ENCODE data around the gene LRRC3C.

Gene LRRC3C

DNA sequence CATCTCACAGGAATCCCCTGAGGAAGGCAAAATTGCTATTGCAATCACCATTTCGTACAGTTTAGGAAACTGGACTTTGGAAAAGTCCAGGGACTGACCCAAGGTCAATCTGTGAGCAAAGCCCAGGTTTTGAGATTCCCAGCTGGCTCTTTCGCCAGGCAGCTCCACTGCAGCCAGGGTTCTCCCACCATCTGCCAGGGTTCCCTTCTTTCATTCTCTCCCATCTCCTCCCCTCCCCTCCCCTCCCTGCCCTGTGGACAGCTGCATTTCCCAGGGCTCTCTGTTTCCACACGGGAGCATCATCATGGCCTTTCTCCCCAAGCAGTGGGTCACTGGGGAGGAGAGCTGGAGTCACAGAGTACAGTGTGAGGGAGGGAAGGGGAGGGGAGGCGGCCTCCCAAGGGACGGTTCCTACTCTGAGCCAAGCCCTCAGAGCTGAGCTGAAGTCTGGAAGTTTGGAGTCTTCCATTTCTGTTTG is 23.4 kb downstream of the LRRC3C start:
- DNase-seq: no peak

DNA sequence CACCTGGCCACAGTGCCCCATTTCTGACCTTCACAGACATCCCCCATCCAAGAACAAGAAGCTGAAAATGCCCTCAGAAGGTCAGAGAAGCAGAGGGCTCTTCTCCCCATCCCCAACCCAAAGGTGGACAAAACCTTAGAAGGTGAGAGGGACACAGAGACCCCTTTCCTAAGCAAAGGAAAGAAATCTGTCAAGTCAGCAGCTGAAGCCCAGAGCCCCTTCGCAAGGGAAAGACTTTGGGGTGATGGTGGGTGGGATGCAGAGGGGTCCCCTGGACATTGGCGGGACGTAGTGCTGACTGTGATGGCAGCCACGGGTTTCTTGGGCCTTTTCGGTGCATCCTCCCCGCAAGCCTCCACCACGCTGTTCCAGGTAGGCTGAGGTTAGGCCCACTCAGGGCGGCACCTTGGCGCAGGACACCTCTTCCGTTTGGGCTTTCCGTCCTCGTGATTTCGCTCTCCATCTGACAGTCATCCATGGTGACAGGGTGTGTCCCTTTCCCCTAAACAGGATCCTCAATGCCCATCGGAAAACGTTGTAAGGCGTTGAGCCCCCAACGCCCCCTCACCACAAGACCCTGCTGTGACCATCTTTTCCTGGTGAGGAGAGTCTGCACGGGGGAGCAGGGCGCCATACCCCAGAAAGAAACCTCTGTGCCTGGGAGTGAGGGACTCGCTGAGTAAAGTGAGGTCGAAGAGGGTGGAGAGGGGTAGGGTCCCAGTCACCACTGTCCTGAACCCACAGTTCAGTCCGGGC is 24.6 kb downstream of the LRRC3C start:
- DNase-seq: no peak

- DNase-seq: peak; percentile 96
Measured at GRCh38 chr17:39952680-39953470, 25.3 kb downstream of the LRRC3C start.

- no peak for DNase-seq
Measured at GRCh38 chr17:39953471-39953888, 25.9 kb downstream of the LRRC3C start.

DNA sequence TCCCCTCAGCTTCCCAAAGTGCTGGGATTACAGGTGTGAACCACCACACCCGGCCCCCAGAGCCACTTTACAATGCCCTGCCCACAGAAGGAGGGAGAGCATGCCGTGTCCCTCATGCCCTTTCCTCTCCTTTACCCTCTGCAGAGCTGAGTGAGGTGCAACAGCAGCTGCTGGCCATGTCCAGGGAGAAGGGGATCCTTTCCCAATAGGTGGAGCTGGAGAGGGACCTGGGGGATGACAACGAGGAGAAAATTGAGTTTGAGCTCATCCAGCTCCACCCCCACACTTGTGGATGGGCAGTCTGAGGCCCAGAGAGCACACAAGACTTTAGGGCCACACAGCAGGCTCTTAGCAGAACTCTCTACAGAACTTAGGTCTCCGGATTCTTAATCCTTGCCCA is 27.3 kb downstream of the LRRC3C start:
- DNase-seq: no peak

- no peak for DNase-seq
Measured at GRCh38 chr17:39955726-39956225, 28.2 kb downstream of the LRRC3C start.

DNA sequence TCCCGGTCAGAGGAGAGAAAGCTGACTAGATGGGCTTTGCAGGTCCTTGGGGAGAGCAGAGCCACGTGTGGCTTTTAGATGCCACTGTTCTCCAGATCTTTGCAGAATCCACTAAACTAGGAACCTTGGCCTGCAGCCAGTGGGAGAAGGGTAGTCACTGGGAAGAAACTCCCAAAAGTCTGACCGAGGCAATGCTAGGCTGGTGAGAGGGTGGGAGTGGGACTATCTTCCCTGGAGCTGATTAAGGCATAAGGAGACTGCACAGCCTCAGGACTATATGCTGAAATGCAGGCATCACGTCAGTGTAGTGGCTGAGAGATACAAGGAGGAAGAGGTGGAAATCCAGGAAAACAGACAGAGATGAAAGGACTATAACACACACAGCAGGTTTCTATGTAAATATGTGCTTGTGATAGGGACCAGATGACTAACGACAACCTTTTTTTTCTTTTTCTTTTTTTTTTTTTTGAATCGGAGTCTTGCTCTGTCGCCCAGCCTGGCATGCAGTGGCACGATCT is 33.1 kb downstream of the LRRC3C start:
- DNase-seq: no peak

- DNase-seq: no peak
Measured at GRCh38 chr17:39962642-39963220, 35.2 kb downstream of the LRRC3C start, which contains the start of gene GSDMA. TSS of gene GSDMA (plus strand) at chr17:39963004. CDS start at chr17:39965688, 2,684 bp downstream.

- DNase-seq: no peak
Measured at GRCh38 chr17:39963829-39964228, 36.3 kb downstream of the LRRC3C start.

GRCh38 chr17:39965017-39965699 is 37.6 kb downstream of the LRRC3C start:
- no peak for DNase-seq

DNA sequence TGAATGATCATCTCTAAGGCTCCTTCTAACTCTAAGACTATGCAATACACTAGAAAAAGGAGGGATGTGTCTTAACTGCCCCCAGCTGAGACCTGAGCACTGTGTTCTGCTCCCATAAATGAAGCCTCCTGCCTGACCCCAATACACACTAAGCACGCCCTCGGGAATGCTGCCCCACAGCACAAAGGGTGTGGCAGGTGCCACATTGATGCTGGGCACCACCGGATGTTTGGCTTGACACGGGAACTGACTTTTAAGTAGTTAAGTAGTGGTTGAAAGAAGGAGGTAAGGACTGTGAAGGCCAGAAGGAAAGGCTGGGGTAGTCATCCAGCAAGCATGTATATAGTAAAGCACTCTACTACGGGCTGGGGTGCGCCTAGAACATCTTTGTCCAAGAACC is 39.2 kb downstream of the LRRC3C start:
- DNase-seq: no peak

DNA sequence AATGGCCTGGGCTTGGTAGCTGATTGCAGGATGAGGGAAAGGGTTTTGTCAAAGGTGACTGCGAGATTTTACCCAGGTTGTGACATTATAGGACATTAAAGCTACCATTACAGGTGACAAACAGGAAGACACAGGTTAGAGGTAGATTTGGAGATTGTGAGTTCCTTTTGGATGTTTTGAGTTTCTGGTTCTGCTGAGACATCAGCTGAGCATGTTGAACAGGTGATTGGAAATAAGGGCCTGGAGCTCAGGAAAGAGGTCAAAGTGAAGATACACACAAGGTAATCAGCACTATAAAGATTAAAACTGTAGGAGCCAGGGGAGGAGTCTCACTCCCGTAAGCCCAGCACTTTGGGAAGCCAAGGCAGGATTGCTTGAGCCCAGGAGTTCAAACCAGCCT is 41.2 kb downstream of the LRRC3C start:
- DNase-seq: no peak

DNA sequence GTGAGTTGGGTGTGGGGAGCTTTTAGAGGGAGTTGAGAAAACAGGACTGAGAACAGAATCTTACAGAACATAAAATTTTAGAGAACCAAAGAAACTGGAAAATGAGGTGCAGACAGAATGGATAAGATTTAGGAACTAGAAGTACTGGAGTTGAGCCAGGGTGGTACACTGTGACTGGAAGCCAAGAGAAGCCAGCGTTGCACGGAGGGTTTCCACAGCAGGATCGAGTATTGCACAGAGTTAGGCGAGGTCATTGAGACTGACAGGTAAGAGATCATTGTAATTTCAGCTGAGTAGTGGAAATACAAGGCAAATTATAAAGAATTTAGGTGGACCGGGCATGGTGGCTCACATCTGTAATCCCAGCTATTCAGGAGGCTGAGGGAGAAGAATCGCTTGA is 41.8 kb downstream of the LRRC3C start:
- no peak for DNase-seq

- no peak for DNase-seq
Measured at GRCh38 chr17:39970157-39970692, 42.7 kb downstream of the LRRC3C start.

GRCh38 chr17:39971076-39971603 is 43.6 kb downstream of the LRRC3C start:
- no peak for DNase-seq

DNA sequence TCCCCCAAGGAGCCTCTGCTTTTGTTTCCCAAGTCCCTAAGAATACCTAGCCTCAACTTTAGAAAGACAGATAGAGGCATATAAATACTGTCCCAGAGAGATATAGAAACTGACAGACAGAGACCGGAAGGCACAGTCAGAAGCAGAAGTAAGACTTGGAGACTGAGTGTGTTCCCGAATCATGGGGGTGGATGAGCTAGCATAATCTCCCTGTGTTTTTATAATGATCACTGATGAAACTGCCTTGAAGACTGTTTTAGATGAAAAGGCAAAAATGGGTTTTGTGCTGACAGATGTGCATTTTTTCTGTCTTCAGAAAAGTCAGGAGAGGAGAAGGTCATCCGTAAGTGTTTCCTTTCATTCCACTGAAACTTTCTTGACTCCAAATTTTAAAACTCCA is 44.7 kb downstream of the LRRC3C start:
- DNase-seq: peak in 1 of 2 donors; percentile 12

DNA sequence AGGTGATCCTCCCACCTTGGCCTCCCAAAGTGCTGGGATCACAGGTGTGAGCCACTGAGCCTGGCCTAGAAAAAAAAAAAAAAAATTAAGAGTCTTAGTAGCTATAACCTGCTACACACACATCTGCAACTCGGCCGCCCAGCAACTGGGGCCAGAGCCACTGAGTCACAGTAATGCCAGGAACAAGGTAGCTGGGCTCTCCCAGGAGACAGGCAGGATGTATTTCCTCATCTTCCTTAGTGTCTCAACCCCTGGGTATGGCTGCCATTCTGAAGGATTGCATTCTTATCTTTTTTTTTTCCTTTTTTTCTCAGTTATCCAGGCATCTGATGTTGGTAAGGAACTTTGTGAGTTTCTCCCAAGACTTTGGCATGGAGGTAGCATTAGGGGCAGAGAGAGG is 46.0 kb downstream of the LRRC3C start:
- DNase-seq: no peak

DNA sequence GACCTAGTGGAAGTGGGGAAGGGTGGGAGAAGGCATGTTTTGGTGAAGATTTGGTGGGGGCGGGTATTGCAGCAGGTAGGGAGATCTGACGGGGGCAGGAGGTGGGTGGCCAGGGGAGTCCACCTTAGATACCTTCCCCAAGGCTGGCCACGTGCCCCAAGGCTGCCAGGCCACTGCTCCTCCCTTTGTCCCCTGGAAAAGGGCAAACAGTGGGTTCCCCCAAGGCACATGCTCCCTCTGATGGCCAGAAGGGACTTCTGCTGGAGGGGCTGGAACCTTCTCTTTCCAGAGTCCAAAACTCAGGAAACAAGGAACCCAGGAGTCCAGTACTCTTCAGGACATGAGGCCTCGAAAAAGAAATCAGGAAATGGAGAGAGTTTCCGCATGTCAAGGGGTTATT is 46.9 kb downstream of the LRRC3C start:
- no peak for DNase-seq

- DNase-seq: no peak
Measured at GRCh38 chr17:39975801-39976200, 48.3 kb downstream of the LRRC3C start.

DNA sequence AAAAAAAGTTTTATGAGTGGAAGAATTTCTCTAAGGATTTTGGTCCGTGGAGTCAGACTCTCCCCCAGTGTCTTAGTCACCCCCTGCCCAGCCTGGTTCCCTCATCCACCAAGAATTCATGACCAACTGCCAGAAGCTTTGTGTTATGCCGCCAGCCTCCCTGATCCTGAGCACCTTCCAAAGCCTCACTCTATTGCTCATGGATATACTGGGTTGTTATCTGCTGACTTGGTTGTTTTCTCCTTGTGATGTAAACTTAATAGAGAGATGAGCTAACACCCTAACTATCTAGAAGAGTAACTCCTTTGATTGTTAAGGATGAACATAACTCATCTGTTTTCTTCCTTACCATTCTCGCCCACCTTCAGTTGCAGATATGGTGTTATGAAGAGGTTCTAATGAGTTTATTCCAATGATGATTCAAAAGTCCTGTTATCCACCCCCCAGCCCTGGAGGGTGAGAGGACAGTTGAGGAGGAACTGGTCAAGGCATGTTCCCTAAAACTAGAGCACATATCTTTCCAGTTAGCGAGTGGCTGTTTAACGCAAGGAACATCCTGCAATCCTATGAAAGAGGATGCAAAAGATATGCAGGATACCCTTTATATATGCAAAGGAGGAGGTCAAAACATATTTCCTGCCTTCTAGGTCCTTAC is 51.6 kb downstream of the LRRC3C start:
- DNase-seq: no peak

GRCh38 chr17:39979893-39980350 is 52.4 kb downstream of the LRRC3C start:
- DNase-seq: no peak

All from CD4-positive, alpha-beta T cell treated with Interferon alpha-2 for 1 hour (primary cell).